ELR (cell line): Measurements from ENCODE around the gene OCEL1.
"Not testable (repeated sequence)": the region's sequence is repeated elsewhere in the genome, so short reads cannot be mapped to it uniquely, and the experiment has no call there.

Experiments used
- DNase-seq: peaks from one replicate; pipeline ENCODE4 v3.0.0-alpha.2; 2015; ENCODE audit warnings: low read depth

Gene OCEL1

GRCh38 chr19:17263712-17264640 is 38.0 kb downstream of the OCEL1 start:
- DNase-seq, result no peak

DNA sequence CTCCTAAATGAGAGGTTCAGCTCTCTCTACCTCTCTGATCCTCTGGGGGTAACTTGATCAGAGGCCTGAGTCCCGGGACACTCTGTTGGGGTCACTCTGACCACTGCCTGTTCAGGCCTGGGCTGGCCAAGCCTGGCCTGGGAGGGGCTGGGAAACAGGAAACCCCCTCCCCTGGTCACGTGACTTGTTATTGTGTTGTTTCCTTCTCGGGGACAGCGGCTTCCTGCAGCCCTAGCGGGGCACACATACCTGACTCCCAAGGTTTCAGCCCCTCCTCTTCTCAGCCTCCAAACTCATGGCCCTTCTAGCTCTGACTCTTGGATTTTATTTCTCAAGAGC is 38.6 kb downstream of the OCEL1 start, which contains the start of gene USHBP1:
TSS of gene USHBP1 (minus strand) at position 105 of the 339 bp plus-strand sequence. CDS start 446 bp downstream, outside the sequence.
- DNase-seq, result no peak

- no peak for DNase-seq
These were observed 40.0 kb downstream of the OCEL1 start for GRCh38 chr19:17266026-17266425.

DNA sequence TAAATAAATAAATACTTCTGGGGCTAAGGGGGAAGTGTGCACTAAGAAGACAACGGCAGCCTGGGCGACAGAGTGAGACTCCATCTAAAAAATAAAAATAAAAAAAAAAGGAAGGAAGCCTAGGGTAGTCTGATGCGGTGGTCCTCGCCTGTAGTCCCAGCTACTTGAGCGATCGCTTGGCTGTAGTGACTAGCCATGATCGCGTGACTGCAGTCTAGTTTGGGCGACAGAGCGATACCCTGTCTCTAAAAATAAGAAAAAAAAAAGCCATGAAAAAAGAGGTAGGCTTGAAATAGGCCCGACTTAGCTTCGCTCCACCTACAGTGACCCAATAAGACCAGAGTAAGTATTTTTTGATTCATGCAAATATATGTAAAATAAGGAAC is 40.6 kb downstream of the OCEL1 start:
- no peak for DNase-seq

DNA sequence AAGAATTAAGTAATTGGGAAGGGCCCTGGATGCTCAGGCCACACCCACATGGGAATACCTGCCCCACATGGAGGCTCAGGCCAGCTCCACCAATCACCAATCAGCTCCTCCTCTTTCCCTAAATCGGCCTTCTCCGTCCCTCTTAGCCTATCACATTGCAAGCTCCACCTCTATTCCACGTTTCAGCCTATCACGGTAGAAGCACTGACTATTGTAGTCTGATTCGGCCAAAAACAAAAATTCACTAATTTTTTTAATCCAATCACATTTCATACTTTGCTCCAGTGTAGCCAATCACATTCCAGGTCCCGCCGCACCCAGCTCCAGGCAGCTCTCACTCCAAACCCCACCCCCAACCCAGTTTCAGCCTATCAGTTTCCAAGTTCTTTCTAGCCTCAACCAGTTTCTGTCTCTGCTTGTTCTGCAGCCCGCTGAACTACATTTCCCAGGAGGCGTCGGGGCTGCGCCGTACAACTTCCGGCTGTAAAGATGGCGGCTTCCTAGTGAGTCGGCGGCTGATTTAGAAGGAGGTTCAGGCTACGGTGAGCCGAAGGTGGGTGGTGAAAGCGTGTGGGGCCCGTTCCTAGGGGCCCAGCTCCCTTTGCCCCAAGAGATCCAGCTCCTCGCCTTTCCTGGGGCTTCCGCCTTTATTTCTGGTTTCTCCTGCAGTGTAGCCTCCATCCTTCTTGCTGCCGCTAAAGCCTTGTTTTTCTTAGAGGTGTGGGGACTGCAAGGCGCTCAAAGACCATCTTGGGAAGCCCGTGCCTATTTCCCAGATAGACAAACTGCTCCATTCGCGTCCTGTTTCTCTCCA is 41.2 kb downstream of the OCEL1 start, which contains the start of gene BABAM1:
TSS of gene BABAM1 (plus strand) at position 469 of the 814 bp plus-strand sequence. CDS start 1,364 bp downstream, outside the sequence.
- DNase-seq, result peak; percentile 99

- DNase-seq, result no peak
These were observed 42.7 kb downstream of the OCEL1 start for GRCh38 chr19:17268754-17269153.

GRCh38 chr19:17274892-17275291 is 48.9 kb downstream of the OCEL1 start:
- DNase-seq, result not testable (repeated sequence)

DNA sequence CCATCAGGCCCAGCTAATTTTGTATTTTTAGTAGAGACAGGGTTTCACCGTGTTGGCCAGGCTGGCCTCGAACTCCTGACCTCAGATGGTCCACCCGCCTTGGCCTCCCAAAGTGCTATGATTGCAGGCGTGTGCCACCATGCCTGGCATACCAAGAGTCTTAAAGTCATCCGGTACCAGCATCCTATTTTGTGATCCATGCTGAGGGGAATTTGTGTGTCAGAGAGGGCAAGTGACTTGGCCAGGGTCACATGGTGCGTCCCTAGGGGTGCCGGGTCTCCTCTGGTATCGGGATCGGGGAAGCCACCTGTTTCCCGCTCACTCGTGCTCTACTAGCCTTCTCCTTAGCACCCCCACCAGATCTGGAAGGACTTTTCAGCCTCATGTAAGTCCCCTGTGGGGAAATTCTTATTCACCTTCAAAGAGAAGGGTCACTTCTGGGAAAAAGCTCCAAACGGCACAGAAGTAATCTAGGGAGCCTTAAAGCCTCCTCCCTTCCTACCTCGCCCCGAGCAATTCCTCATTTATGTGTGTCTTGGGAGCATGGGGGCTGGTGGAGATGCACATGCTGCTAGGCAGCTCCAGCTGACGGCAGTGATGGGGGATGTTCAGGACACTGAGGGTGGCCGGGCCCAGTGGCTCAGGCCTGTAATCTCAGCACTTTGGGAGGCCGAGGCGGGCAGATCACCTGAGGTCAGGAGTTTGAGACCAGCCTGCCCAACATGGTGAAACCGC is 49.6 kb downstream of the OCEL1 start:
- no peak for DNase-seq
